Endothelial cell of coronary artery (primary cell): Measurements from ENCODE around the gene ZNF283. TPM values are rescaled to one million over a fixed set of nuclear protein-coding genes. Genes with fewer than 3 reads are reported as not detected.

ENCODE experiments used
- total RNA-seq: library from RNA; depleted of rRNA; stranded (reverse); fragments of >200 nt; gene quantifications from 2 replicates; pipeline ENCODE4 v1.2.3, GENCODE V29; 2014

The ZNF283 gene
- total RNA-seq: 8.4 and 11.0 TPM in 2 replicates

DNA sequence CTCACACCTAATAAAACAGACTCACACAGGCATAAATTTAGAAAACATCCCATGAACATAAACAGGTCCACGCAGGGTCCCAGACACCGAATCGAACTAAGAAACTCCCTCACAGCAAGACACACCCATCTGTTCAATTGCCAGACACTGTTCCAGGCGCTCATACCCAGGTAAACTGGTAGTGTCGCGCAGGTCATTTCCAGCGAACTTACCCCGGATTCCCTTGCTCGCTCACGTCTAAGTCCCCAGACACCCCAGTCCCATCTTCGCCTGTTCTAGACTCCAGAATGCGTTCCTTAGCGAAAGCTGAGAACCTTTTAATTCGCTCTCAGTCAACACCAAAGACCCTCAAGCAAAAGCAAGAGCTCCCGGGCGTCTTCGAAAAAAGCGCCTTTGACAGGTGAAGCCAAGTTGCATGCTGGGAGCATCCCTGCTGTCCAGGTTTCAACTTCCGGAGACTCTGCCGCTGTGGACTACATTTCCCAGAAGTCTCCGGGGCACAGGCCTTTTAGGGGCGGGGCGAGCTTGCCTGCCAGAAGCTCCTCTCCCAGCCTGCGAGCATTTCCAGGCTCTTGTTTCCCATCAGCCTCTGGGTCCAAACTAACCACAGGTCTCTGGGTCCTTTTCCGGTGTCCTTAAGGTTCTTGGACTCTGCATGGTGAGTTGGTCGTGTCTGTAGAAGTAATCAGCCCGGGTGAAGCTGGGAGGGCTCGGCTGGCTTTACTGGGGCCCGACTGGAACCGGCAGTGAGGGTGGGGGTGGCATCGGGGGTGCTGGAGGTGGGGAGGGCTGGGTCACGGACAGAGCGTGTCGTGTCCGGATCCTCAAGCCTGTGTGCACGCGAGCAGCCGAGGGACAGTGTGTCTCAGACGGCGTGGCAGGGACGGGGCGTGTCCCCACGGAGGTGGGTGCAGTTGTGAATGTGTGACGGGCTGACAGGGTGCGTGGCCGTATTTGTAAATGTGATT, at the start of gene ZNF283:
Gene ZNF283 (plus strand): TSS at position 535 of the 968 bp plus-strand sequence. CDS start 6,184 bp downstream, outside the sequence.

DNA sequence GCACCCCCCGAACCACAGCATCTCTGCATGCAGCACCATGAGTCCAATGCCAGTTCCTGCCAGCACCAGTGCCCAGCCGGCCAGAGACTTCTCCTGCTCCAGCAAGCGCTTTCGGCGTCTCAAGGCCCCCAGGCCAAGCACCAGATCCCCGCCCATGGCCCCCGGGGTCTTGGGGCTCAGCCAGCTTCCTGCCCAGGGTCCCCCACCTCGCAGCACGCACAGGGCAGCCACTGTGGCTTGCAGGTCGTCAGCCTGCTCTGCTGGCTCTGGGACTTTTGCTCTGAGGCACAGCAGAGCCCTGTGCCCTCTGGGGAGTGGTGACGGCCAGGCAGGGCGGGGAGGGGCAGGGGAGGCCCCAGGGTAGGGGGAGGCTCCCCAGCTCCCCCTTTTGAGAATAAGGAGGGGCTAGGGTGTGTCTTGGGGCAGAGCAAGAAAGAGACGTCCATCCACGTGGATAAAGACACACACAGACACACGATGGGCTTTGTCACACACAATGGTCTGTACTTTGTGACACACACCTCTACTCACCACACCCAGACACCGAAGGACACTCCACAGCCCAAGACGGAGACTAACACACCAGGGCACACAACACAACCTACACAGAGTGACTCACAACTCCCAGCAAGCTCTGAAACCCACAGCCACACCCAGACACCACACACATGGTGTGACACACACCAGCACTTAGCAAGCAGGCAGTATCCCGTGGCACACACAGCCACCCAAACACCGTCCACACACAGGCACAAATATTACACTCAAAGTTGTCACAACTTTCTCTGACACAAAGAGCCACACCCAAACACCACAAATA, 46.2 kb upstream of the ZNF283 start, which contains the start of gene KCNN4:
Gene KCNN4 (minus strand): TSS at position 268 of the 820 bp plus-strand sequence. CDS start 112 bp downstream, at position 156.

GRCh38 chr19:43802216-43802951, 24.7 kb upstream of the ZNF283 start, which contains the start of gene LYPD5:
TSS of gene LYPD5 (minus strand) at chr19:43802447. CDS start at chr19:43802380, 67 bp downstream.

GRCh38 chr19:43883864-43884263, 56.7 kb downstream of the ZNF283 start, which contains the start of gene ZNF404:
TSS of gene ZNF404 (minus strand) at chr19:43883964.

Other genes with a start within 250 kb of the ZNF283 start
- 23.5 and 29.6 TPM in 2 replicates for gene IRGQ, start 231.2 kb upstream of the ZNF283 start, total RNA-seq
- 9.1 and 10.0 TPM in 2 replicates for gene ZNF576, start 230.7 kb upstream of the ZNF283 start, total RNA-seq
- under 0.01 TPM in 1 of 2 replicates, not detected in the other for gene SRRM5, start 215.2 kb upstream of the ZNF283 start, total RNA-seq
- gene ZNF428, start 207.7 kb upstream of the ZNF283 start, total RNA-seq: 44.0 and 53.5 TPM in 2 replicates
- gene CADM4, start 187.5 kb upstream of the ZNF283 start, total RNA-seq: 5.8 and 6.1 TPM in 2 replicates
- gene PLAUR, start 157.2 kb upstream of the ZNF283 start, total RNA-seq: 51.5 and 69.5 TPM in 2 replicates
- not detected in 2 replicates for gene IRGC, start 111.2 kb upstream of the ZNF283 start, total RNA-seq
- gene SMG9, start 72.4 kb upstream of the ZNF283 start, total RNA-seq: 5.5 and 9.3 TPM in 2 replicates
- 0.90 and 4.1 TPM in 2 replicates for gene KCNN4, start 46.3 kb upstream of the ZNF283 start, total RNA-seq
- gene LYPD5, start 24.9 kb upstream of the ZNF283 start, total RNA-seq: 0.36 and 0.56 TPM in 2 replicates
- 0.72 and 2.5 TPM in 2 replicates for gene ZNF404, start 56.6 kb downstream of the ZNF283 start, total RNA-seq
- 15.7 and 15.8 TPM in 2 replicates for gene ZNF45, start 108.0 kb downstream of the ZNF283 start, total RNA-seq
- 4.4 and 7.7 TPM in 2 replicates for gene ZNF221, start 123.9 kb downstream of the ZNF283 start, total RNA-seq
- 5.0 and 8.5 TPM in 2 replicates for gene ZNF155, start 156.9 kb downstream of the ZNF283 start, total RNA-seq
- 2.7 and 3.4 TPM in 2 replicates for gene ZNF230, start 175.6 kb downstream of the ZNF283 start, total RNA-seq
- gene ZNF222, start 198.1 kb downstream of the ZNF283 start, total RNA-seq: 4.2 and 5.6 TPM in 2 replicates
- gene ZNF223, start 224.7 kb downstream of the ZNF283 start, total RNA-seq: 3.7 and 5.2 TPM in 2 replicates
- 2.2 and 4.0 TPM in 2 replicates for gene ZNF284, start 244.8 kb downstream of the ZNF283 start, total RNA-seq